Measurements from ENCODE around the gene CRHR1.
A peak's percentile ranks its signal among the peaks of the same experiment; 100 is the strongest.
"Not testable (repeated sequence)": the region's sequence is repeated elsewhere in the genome, so short reads cannot be mapped to it uniquely, and the experiment has no call there.

The CRHR1 gene

DNA sequence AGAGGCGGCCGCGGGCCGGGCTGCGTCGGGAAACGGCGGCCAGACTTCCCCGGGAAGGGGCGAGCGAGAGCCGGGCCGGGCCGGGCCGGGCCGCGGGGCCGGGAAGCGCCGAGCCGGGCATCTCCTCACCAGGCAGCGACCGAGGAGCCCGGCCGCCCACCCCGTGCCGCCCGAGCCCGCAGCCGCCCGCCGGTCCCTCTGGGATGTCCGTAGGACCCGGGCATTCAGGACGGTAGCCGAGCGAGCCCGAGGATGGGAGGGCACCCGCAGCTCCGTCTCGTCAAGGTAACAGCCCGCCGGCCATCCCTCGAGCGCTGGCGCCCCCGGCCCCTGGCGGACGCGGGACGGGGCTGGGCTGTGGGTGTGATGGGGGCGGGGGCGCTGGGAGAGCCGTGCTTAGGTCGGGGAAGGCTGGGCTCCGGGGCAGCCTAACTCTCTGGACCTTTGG is at the start of gene CRHR1:
CRHR1 (plus strand) TSS at position 28 of the 448 bp plus-strand sequence; CDS start at position 253, 225 bp downstream.
- no peak for DNase-seq

GRCh38 chr17:45734598-45734997 is 49.5 kb upstream of the CRHR1 start:
- no peak for DNase-seq

- DNase-seq = no peak
Measured at GRCh38 chr17:45735488-45735887, 48.6 kb upstream of the CRHR1 start.

- DNase-seq = no peak
Measured at GRCh38 chr17:45739786-45740185, 44.3 kb upstream of the CRHR1 start.

DNA sequence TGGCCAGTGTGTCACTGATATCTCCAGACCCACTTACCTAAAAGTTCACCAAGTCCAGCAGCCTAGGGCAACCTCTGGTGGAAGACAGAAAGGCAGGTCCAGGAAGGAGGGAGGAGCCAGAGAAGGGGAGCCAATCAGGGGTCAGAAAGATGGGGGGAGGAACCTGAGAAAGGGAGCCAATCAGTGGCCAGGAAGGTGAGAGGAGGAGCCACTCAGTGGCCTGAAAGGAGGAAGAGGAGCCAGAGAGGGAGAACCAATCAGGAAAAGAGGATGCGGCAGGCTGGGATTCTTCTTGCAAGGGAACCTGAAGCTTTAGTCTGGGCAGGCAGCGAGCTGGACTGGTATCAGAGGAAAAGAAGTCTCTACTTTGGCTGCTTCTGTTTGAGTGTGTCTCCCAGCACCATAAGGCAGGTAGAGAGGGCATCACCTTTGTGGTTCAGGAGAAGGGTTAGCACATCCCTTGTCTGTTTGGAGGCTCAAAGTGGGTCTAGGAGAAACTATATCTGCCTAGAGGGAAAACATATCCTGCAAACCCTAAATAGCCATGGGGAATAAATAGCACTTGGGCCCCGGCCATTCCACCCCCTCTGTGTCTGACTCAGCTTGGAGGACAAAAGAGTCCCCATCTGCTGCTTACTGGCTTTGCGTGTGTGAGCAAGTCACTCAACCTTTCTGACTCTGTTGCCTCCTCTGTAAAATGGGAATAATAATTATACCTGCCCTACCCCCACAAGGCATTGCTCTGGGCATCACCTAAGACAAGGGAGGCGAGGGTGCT is 43.4 kb upstream of the CRHR1 start:
- peak; percentile 67 for DNase-seq

- no peak for DNase-seq
Measured at GRCh38 chr17:45742251-45742650, 41.9 kb upstream of the CRHR1 start.

DNA sequence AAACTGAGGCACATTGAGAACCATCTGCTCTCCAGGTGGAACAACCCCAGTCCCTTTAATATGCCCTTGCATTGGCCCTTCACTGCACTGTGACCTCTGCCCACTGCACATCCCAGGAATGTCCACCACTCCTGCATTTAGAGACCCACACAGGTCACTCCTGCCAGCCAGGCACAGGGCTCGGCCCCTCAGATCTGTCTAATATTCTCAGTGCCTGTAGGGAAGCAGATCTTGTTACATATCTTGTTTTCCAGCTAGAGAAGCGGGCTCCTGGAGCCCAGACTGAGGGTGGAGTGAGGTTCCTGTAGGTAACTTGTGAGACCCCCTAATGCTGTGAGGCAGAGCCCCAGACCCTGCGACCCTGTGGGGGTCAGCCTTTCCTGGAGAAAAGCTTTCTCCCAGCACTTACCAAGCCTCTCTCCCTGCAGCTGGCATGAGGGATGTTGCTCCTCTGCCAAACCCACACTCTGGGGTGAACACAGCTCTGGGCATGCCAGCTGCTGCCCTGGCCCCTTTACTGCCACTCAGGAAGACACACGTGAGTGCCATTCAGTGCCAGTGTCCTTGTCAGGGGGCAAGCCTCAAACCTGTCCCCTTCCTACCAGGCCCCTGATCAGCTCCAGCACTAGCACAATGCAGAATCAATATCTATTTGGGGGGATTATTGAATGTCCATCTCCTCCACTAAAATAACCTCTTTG is 40.3 kb upstream of the CRHR1 start:
- no peak for DNase-seq

DNA sequence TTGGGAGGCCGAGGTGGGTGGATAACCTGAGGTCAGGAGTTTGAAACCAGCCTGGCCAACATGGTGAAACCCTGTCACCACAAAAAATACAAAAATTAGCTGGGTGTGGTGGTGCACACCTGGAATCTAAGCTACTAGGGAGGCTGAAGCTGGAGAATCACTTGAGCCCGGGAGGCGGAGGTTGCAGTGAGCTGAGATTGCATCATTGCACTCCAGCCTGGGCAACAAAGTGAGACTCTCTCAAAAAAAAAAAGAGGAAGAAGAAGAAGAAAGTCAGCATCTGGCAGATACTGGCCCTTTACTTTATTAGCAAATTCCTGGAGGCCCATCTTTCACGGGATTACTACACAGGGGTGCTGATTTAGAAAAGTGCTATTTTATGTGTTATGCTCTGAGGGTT is 39.3 kb upstream of the CRHR1 start:
- DNase-seq = not testable (repeated sequence)

- no peak for DNase-seq
Measured at GRCh38 chr17:45745601-45746494, 38.3 kb upstream of the CRHR1 start.

DNA sequence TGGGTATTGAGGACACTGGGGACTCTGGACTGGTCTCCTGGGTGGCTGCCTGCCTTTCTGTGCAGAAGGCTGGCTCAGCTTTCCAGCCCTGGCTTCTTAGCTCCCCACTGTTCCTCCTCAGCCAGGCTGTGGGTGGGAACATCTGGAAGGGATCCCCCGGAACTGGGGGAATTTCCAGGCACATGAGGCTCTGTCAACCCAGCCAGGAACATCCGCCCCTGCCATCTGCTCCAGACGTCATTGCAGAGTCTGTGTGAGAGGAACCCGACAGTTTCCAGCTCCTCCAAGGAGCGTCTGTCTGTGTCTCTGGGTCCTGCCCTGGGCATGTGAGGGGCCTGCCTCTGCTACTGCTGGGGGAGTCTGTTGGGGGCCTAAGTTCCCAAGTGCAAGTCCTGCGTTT is 36.2 kb upstream of the CRHR1 start:
- DNase-seq = no peak

DNA sequence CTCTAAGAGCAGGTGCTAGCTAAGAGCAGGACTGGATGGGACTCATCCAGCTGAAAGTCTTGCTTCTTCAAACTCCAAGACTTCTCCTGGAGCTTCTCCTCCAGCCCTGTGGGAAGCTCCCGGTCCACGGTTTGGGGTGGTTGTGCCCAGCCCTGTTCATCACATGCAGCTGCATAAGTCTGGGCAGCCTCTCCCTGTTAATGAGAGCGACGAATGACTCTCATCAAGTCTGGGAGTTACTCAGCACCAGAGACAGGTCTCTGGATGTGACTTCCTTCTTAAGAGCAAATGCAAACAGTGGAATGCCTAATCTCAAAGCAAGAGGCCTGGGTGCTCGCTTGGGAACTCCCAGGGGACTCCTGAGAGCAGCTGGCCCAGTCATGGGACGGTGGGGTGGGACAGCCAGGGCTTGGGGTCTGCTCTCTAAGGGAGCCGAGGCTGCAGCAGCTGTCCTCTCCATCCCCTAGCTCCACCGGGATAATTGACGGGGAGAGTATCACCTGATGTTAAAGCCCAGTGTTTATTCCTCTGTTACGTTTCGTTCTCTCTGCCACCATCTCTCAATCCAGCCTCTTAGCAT is 35.3 kb upstream of the CRHR1 start:
- DNase-seq = no peak

DNA sequence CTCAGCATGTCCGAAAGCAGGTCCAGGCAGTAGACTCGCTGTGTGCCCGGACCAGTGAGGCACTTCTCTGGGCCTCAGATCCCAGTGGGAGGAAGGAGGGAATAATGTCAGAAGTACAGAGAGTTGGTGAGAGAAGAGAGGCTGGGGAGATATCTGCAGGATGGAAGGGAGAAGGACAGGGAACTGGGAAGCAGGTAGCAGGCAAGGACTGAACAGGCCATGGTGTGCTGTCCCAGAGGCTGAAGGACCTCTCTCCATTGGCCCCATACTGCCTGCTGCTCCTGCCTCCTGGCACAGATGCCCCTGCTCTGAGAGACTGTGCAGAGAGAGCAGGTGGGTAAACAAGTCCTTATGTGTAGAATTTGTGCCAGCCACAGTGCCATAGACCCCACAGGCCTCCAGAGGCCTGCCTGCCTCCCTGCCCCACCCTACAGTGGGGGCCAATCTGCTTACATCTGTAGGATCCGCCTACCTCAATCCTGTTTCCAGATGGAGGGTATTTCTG is 34.2 kb upstream of the CRHR1 start:
- DNase-seq = no peak

- no peak for DNase-seq
Measured at GRCh38 chr17:45750779-45751440, 33.2 kb upstream of the CRHR1 start.

- no peak for DNase-seq
Measured at GRCh38 chr17:45751466-45751865, 32.7 kb upstream of the CRHR1 start.

- DNase-seq = no peak
Measured at GRCh38 chr17:45752246-45752645, 31.9 kb upstream of the CRHR1 start.

DNA sequence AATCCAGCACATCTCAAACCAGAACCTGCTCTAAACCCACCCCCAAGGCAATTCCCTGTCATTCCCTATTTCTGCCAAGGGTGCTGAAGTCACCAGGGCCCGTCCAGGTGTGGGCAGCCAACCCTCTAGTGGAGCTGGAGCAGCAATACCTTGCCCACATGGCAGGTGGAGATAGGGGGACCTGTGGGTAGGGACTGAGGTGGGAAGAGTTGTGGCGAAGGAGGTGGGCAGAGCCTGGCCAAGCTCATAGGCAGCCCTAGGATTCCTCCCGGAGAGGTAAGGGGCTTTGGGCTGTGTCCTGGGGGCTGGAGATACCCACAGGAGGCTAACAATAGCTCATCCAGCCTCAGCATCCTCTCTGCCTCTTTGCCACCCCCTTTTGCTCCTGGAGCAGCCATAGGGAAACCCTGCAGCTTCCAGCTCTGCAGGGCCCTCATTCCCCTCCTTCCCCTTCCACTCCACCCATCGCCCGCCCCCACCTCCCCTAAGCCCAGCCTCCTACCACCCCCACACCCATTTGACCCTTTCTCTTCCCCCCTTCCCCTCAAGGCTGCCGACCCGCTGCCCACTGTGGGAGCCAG is 30.4 kb upstream of the CRHR1 start:
- no peak for DNase-seq

DNA sequence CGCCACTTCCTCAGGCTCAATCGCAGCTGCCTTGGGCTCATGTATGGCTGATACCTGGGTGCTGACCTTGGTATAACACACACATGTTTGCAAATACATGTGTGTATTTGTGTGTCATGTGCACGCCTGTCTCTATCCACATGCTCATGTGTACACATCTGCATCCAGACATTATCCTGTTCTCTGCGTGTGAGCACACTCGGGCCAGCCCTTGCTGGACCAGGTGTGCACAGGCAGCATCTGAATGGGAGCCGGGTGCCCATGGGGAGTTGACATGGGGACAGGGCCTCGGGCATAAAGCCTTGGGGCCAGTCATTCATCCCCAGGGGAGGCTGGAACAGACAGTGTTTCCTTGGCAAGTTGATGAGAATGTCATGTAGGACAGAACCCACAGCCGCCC is 29.1 kb upstream of the CRHR1 start:
- no peak for DNase-seq

DNA sequence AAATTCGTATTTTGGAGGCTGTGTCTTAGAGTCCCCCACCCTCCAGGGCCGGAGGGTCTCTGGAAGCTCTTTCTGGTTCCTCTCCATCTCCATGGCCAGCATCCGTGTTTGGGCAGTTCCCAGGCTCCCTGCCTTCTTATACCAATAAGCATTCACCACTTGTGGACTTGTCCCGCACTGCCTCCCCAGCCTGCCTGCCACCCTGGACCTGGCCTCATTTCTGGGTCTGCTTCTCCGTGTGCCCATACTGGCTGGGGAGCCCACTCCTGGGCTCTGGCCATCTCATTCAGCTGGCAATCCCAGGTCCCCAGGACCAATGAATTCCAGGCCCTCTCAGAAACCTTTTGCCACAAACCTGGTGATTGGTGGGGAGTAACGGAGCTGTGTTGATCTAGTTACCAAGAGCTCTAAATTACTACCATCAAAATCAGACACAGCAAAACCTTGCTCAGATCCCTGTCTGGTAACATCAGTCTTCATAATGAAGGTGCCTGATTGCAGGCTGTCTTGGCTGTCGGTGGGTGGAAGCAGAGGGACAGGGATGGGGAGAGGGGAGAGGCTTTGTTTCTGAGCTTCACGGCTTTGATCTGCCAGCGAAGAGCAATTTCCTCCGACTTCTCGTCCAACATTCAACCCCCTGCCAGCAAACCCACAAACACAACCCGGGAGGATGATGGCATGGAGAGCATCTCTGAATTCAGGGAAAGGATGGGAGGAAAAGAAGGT is 27.7 kb upstream of the CRHR1 start:
- no peak for DNase-seq

- DNase-seq = peak; percentile 16
Measured at GRCh38 chr17:45757431-45758218, 26.5 kb upstream of the CRHR1 start.

- DNase-seq = no peak
Measured at GRCh38 chr17:45758544-45758943, 25.6 kb upstream of the CRHR1 start.
